KMS-11 (cell line): ENCODE results near the gene NLGN1.

Source experiments
- H2AFZ ChIP-seq: fragments of 200-600 bp; sonication (generic); 2 replicates; pipeline ENCODE4 v1.6.1; 2016; ENCODE audit warnings: antibody characterized with exemption, mixed run types, low read depth
- H3K27ac ChIP-seq: fragments of 200-600 bp; sonication (generic); 2 replicates; pipeline ENCODE4 v1.6.1; 2016; ENCODE audit warnings: mild to moderate bottlenecking, mixed run types
- H3K27me3 ChIP-seq: fragments of 200-600 bp; sonication (generic); 2 replicates; pipeline ENCODE4 v1.6.1; 2017; ENCODE audit warnings: mild to moderate bottlenecking, low read depth, mixed run types, moderate library complexity; ENCODE audit not compliant: insufficient read depth
- H3K36me3 ChIP-seq: fragments of 200-600 bp; sonication (generic); 2 replicates; pipeline ENCODE4 v1.6.1; 2017; ENCODE audit warnings: mild to moderate bottlenecking, mixed run types; ENCODE audit not compliant: insufficient read depth
- H3K4me1 ChIP-seq: fragments of 200-600 bp; sonication (generic); 2 replicates; pipeline ENCODE4 v1.6.1; 2016; ENCODE audit warnings: mild to moderate bottlenecking, low read depth, mixed run types; ENCODE audit not compliant: poor library complexity, severe bottlenecking
- H3K4me2 ChIP-seq: fragments of 200-600 bp; sonication (generic); 2 replicates; pipeline ENCODE4 v1.7.0; 2016; ENCODE audit warnings: mild to moderate bottlenecking, mixed run types
- H3K4me3 ChIP-seq: fragments of 200-600 bp; sonication (generic); IDR thresholded peaks from 2 replicates; pipeline ENCODE4 v1.6.1; 2017; ENCODE audit warnings: low read depth, low read length, mixed read lengths; ENCODE audit not compliant: insufficient read depth
- H3K79me2 ChIP-seq: fragments of 200-600 bp; sonication (generic); 2 replicates; pipeline ENCODE4 v1.6.1; 2016; ENCODE audit warnings: low read depth, mixed run types; ENCODE audit not compliant: insufficient read depth
- H3K9ac ChIP-seq: fragments of 200-600 bp; sonication (generic); 2 replicates; pipeline ENCODE4 v1.6.1; 2016; ENCODE audit warnings: mild to moderate bottlenecking, mixed run types
- H4K20me1 ChIP-seq: fragments of 200-600 bp; sonication (generic); 2 replicates; pipeline ENCODE4 v1.6.1; 2016; ENCODE audit warnings: mild to moderate bottlenecking, mixed run types; ENCODE audit not compliant: insufficient read depth
- TF ChIP-seq, protein P1 (sequence below): fragments of 200-600 bp; sonication (generic); conservative IDR thresholded peaks from 2 replicates; pipeline ENCODE4 v1.6.1; 2017; ENCODE audit warnings: low read depth, mild to moderate bottlenecking, antibody characterized with exemption, low read length, moderate library complexity, mixed read lengths

The NLGN1 gene

DNA sequence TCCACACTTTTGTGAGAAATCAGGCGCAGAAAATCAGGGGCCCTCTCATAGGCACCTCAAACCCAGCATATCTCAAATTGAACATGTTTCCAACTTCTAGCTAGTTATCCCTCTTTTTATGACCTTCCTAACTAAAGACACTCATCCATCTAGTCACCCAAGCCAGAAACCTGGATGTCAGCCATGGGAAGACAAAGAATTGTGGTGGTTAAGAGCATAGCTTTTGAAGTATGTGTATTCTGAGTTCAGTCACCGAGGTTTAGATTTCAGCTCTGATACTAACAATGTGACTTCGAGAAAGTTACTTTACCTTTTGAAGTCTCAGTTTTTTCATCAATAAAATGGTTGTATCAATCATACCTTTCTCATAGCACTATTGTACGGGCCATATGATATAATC is 495.5 kb downstream of the NLGN1 start:
- no peaks in the 10 kb centered on the region for H3K27me3 ChIP-seq
- H2AFZ ChIP-seq = no peak overlapping the region
- no peak overlapping the region for H3K27ac ChIP-seq
- H3K9ac ChIP-seq = no peak overlapping the region
- no peaks in the 10 kb centered on the region for H3K79me2 ChIP-seq
- no peaks in the 10 kb centered on the region for H3K36me3 ChIP-seq
- no peaks in the 10 kb centered on the region for H3K4me1 ChIP-seq
- H3K4me2 ChIP-seq = no peak overlapping the region
- TF ChIP-seq, protein P1, sequence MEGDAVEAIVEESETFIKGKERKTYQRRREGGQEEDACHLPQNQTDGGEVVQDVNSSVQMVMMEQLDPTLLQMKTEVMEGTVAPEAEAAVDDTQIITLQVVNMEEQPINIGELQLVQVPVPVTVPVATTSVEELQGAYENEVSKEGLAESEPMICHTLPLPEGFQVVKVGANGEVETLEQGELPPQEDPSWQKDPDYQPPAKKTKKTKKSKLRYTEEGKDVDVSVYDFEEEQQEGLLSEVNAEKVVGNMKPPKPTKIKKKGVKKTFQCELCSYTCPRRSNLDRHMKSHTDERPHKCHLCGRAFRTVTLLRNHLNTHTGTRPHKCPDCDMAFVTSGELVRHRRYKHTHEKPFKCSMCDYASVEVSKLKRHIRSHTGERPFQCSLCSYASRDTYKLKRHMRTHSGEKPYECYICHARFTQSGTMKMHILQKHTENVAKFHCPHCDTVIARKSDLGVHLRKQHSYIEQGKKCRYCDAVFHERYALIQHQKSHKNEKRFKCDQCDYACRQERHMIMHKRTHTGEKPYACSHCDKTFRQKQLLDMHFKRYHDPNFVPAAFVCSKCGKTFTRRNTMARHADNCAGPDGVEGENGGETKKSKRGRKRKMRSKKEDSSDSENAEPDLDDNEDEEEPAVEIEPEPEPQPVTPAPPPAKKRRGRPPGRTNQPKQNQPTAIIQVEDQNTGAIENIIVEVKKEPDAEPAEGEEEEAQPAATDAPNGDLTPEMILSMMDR = no peak
- no peaks in the 10 kb centered on the region for H4K20me1 ChIP-seq
- H3K4me3 ChIP-seq = no peak overlapping the region

DNA sequence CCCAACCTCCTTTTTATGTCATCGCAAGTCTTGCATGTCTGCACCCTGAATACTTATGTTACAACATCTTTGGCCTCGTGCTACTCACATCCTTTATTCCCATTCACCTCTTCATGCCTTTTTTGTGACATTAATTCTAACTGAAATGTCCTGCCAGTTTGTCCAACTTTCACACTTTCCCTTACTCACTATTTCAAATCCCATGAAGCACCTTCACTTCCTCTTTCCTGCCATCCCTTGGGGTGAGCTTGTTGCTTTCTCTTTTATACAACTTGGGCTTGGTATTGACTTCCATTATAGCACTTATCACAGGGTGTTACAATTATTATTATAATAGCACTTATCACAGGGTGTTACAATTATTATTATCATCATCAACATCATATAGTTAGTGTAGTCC is 496.3 kb downstream of the NLGN1 start:
- H3K4me3 ChIP-seq = no peak overlapping the region
- no peak overlapping the region for H3K4me2 ChIP-seq
- no peaks in the 10 kb centered on the region for H3K4me1 ChIP-seq
- TF ChIP-seq, protein P1 = no peak
- no peak overlapping the region for H3K9ac ChIP-seq
- no peaks in the 10 kb centered on the region for H3K79me2 ChIP-seq
- no peak overlapping the region for H3K27ac ChIP-seq
- H2AFZ ChIP-seq = no peak overlapping the region
- no peaks in the 10 kb centered on the region for H4K20me1 ChIP-seq
- H3K27me3 ChIP-seq = no peaks in the 10 kb centered on the region
- H3K36me3 ChIP-seq = no peaks in the 10 kb centered on the region

DNA sequence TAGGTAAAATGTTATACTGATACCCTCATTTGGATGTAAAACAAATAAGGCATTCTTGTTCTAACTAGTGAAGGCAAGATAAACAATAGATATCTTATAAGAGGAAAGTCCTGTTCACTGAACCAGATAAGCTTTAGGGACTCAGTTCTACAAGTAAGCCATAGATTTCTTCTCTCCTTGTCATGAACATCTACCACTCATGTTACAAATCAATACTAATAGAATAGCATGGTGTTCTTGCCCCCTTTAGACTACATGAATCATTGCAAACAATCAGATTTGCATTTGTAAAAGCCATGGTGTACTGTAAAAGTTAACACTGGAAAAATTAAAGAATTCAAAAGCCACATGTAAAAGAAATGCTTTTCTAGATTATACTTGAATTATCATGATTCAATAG is 500.1 kb downstream of the NLGN1 start:
- Histone ChIP-seq H4K20me1 (no peaks in the 10 kb centered on the region), H3K27ac (no peak overlapping the region), H2AFZ (no peak overlapping the region), H3K4me3 (no peak overlapping the region), H3K9ac (no peak overlapping the region), H3K27me3 (no peaks in the 10 kb centered on the region), H3K4me2 (no peak overlapping the region), H3K79me2 (no peaks in the 10 kb centered on the region), H3K4me1 (no peaks in the 10 kb centered on the region), H3K36me3 (no peaks in the 10 kb centered on the region)
- TF ChIP-seq, protein P1 = no peak

DNA sequence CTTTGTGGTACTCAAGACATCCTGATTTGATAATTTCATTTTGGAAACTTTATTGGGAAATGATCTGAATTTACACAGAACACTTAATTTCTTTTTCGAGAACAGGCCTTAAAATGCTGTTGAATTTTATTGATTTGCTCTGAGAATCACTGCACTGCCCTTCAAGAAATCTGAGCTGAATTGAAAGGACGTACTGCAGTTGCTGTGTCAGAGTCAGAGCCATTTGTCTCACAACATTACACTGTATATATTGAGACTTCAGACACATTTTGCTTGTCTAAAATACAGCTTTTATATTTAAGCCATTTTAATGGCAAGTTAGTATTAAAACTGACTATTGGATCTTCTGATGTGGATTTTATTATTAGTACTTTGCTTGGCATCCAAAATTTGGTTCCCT is 504.1 kb downstream of the NLGN1 start:
- Histone ChIP-seq H3K9ac (no peak overlapping the region), H3K4me2 (no peak overlapping the region), H3K27ac (no peak overlapping the region), H3K4me3 (no peak overlapping the region), H3K79me2 (no peaks in the 10 kb centered on the region), H4K20me1 (no peaks in the 10 kb centered on the region), H2AFZ (no peak overlapping the region), H3K4me1 (no peaks in the 10 kb centered on the region), H3K27me3 (no peaks in the 10 kb centered on the region; the same call in 1 of the 2 replicates), H3K36me3 (no peaks in the 10 kb centered on the region)
- TF ChIP-seq, protein P1 = no peak
